ENCODE measurements around the gene MMP2.

MMP2 gene

GRCh38 chr16:55495616-55496289 lies 16.8 kb downstream of the MMP2 start:
- no peak for DNase-seq

- DNase-seq = no peak
Measured at GRCh38 chr16:55496509-55497145, 17.6 kb downstream of the MMP2 start.

GRCh38 chr16:55497558-55497957 lies 18.6 kb downstream of the MMP2 start:
- DNase-seq = no peak

GRCh38 chr16:55498101-55498500 lies 19.1 kb downstream of the MMP2 start:
- DNase-seq = no peak

GRCh38 chr16:55499281-55499680 lies 20.3 kb downstream of the MMP2 start:
- no peak for DNase-seq

GRCh38 chr16:55499951-55500529 lies 21.0 kb downstream of the MMP2 start:
- peak in 1 of 5 experiments; percentile 88 for DNase-seq

- DNase-seq = peak in 1 of 5 experiments; percentile 39
Measured at GRCh38 chr16:55500530-55501011, 21.6 kb downstream of the MMP2 start.

- no peak for DNase-seq
Measured at GRCh38 chr16:55501549-55502322, 22.7 kb downstream of the MMP2 start.

GRCh38 chr16:55502801-55503366 lies 23.9 kb downstream of the MMP2 start:
- DNase-seq = no peak

- DNase-seq = no peak
Measured at GRCh38 chr16:55503726-55504550, 24.9 kb downstream of the MMP2 start.

GRCh38 chr16:55505333-55506015 lies 26.5 kb downstream of the MMP2 start:
- no peak for DNase-seq

- DNase-seq = no peak
Measured at GRCh38 chr16:55506083-55506482, 27.1 kb downstream of the MMP2 start.

GRCh38 chr16:55506708-55507107 lies 27.7 kb downstream of the MMP2 start:
- DNase-seq = no peak

- no peak for DNase-seq
Measured at GRCh38 chr16:55508271-55508921, 29.4 kb downstream of the MMP2 start.

- peak in 1 of 5 experiments; percentile 76 for DNase-seq
Measured at GRCh38 chr16:55508941-55509931, 30.2 kb downstream of the MMP2 start, which contains the start of gene LPCAT2. Gene LPCAT2, plus strand, starts transcription at chr16:55509072. Its CDS starts 110 bp downstream, at chr16:55509182.

- no peak for DNase-seq
Measured at GRCh38 chr16:55510185-55510805, 31.3 kb downstream of the MMP2 start.

- no peak for DNase-seq
Measured at GRCh38 chr16:55512941-55513340, 33.9 kb downstream of the MMP2 start.

- DNase-seq = no peak
Measured at GRCh38 chr16:55513616-55514015, 34.6 kb downstream of the MMP2 start.

- no peak for DNase-seq
Measured at GRCh38 chr16:55515111-55515510, 36.1 kb downstream of the MMP2 start.

Measured in T-helper 2 cell (primary cell).